HepG2 (cell line): ENCODE results near the gene SGMS1. TPM values are rescaled to one million over a fixed set of nuclear protein-coding genes. Genes with fewer than 3 reads are reported as not detected.

ENCODE experiments used
- AFF4 ChIP-seq: sonication (generic); formaldehyde crosslinking; IDR thresholded peaks from 2 replicates; pipeline ENCODE4 v1.4.0; 2020; ENCODE audit warnings: missing genetic modification reagents
- EZH2 ChIP-seq: conservative IDR thresholded peaks from 2 replicates; pipeline ENCODE4 v1.6.1; 2012; ENCODE audit warnings: mild to moderate bottlenecking, low read depth, low read length, moderate library complexity
- FOXJ3 ChIP-seq: sonication (generic); formaldehyde crosslinking; IDR thresholded peaks from 2 replicates; pipeline ENCODE4 v1.4.0; 2020; ENCODE audit warnings: missing genetic modification reagents, mild to moderate bottlenecking, borderline replicate concordance
- HIVEP1 ChIP-seq: sonication (generic); formaldehyde crosslinking; IDR thresholded peaks from 2 replicates; pipeline ENCODE4 v1.4.0; 2020; ENCODE audit warnings: mild to moderate bottlenecking, missing genetic modification reagents
- IRF2 ChIP-seq: IDR thresholded peaks from 2 replicates; pipeline ENCODE4 v1.6.1; 2018; ENCODE audit warnings: missing genetic modification reagents, missing compliant biosample characterization
- JUND ChIP-seq: sonication (generic); formaldehyde crosslinking; IDR thresholded peaks from 2 replicates; pipeline ENCODE4 v1.8.0; 2022; ENCODE audit warnings: mild to moderate bottlenecking, missing genetic modification reagents
- MNT ChIP-seq: fragments of 450-650 bp; IDR thresholded peaks from 2 replicates; pipeline ENCODE4 v1.6.1; 2016
- MXD1 ChIP-seq: sonication (generic); formaldehyde crosslinking; IDR thresholded peaks from 2 replicates; pipeline ENCODE4 v1.4.0; 2020; ENCODE audit warnings: mild to moderate bottlenecking, missing genetic modification reagents
- RBAK ChIP-seq: sonication (generic); formaldehyde crosslinking; IDR thresholded peaks from 2 replicates; pipeline ENCODE4 v1.5.1; 2020; ENCODE audit warnings: mild to moderate bottlenecking, missing genetic modification reagents
- RELA ChIP-seq: sonication (generic); formaldehyde crosslinking; IDR thresholded peaks from 2 replicates; pipeline ENCODE4 v1.4.0; 2020; ENCODE audit warnings: missing genetic modification reagents
- SYNCRIP ChIP-seq: fragments of 200-400 bp; formaldehyde crosslinking; IDR thresholded peaks from 2 replicates; pipeline ENCODE4 v1.6.1; 2018; ENCODE audit warnings: mild to moderate bottlenecking, low read depth, low read length; ENCODE audit not compliant: insufficient read depth
- TBP ChIP-seq: sonication (generic); formaldehyde crosslinking; IDR thresholded peaks from 2 replicates; pipeline ENCODE4 v1.5.0; 2020; ENCODE audit warnings: missing genetic modification reagents
- TRAFD1 ChIP-seq: sonication (generic); formaldehyde crosslinking; IDR thresholded peaks from 2 replicates; pipeline ENCODE4 v1.5.1; 2020; ENCODE audit warnings: missing genetic modification reagents, mild to moderate bottlenecking, borderline replicate concordance
- ZNF138 ChIP-seq: sonication (generic); formaldehyde crosslinking; IDR thresholded peaks from 2 replicates; pipeline ENCODE4 v1.5.0; 2020; ENCODE audit warnings: mild to moderate bottlenecking, low read depth, missing genetic modification reagents
- ZNF563 ChIP-seq: sonication (generic); formaldehyde crosslinking; IDR thresholded peaks from 2 replicates; pipeline ENCODE4 v1.8.0; 2022; ENCODE audit warnings: mild to moderate bottlenecking, moderate library complexity, missing genetic modification reagents
- polyA plus RNA-seq, 8 experiments: library from polyadenylated mRNA; depleted of rRNA in 3 of 8; stranded (reverse) in 7 of 8; unstranded in 1 of 8; fragments of >200 nt; fragmentation: Illumina TruSeq in 4 of 8; extraction: Trizol in 4 of 8; gene quantifications; 2 replicates each; pipeline versions ENCODE4 v1.2.1 to v1.2.3, GENCODE V29; 2011 to 2016; ENCODE audit warnings: low read depth in 4 of 8, missing spikeins in 1 of 8, mixed read lengths in 1 of 8; ENCODE audit not compliant: insufficient read depth in 1 of 8
- total RNA-seq, 5 experiments: library from RNA; depleted of rRNA; stranded (reverse); fragments of >200 nt; fragmentation: Illumina TruSeq; extraction: Trizol; gene quantifications; 2 replicates each; pipeline ENCODE4 v1.2.3, GENCODE V29; 2016; ENCODE audit warnings: low read depth in 1 of 5
- TF ChIP-seq, protein P1 (sequence below): sonication (generic); formaldehyde crosslinking; IDR thresholded peaks from 2 replicates; pipeline ENCODE4 v1.4.0; 2020; ENCODE audit warnings: low read depth, missing genetic modification reagents
- TF ChIP-seq, protein P2 (sequence below): conservative IDR thresholded peaks from 2 replicates; pipeline ENCODE4 v1.6.1; 2018; ENCODE audit warnings: missing genetic modification reagents

SGMS1 gene
- total and polyA plus RNA-seq, 2 of the 13 experiments (the other 11 are each of a cell fraction or from before 2014, with no cell fraction given): 6.5 to 15.1 TPM

DNA sequence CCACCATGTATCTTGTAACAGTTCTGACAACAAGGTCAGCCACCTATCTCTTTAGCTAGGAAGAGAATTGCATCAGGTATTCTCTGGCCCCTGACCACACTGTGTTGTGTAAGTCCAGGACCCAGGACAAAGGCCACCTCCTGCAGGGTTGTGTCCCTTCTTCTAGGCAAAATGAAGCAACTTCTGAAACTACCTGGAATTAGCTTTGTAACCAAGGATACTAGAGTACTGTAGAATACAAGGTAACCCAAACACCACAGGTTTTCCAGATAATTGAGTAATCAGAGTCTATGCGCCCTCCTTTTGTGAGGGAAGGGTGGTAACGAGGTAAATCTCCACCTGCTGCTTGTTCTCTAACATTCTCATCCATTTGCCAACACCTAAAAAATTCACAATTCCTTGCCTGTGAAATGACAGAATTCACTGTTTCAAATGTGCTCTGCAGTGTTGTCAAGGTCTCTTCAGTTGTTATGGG lies 51.7 kb downstream of the SGMS1 start (continued):
- no peak for TF ChIP-seq TRAFD1 (CRISPR knock-in tag)
- TF ChIP-seq RELA (CRISPR knock-in tag): no peak
- no peak for TF ChIP-seq TBP (CRISPR knock-in tag)
- TF ChIP-seq MNT: no peak
- TF ChIP-seq JUND (CRISPR knock-in tag): peak; percentile 64; the same call in 1 of the 2 replicates
- peak; percentile 84; the same call in 1 of the 2 replicates for TF ChIP-seq FOXJ3 (CRISPR knock-in tag)
- TF ChIP-seq AFF4 (CRISPR knock-in tag): no peak
- peak; percentile 78 for TF ChIP-seq IRF2 (CRISPR knock-in tag)
- no peak for TF ChIP-seq ZNF563
- TF ChIP-seq, protein P1, sequence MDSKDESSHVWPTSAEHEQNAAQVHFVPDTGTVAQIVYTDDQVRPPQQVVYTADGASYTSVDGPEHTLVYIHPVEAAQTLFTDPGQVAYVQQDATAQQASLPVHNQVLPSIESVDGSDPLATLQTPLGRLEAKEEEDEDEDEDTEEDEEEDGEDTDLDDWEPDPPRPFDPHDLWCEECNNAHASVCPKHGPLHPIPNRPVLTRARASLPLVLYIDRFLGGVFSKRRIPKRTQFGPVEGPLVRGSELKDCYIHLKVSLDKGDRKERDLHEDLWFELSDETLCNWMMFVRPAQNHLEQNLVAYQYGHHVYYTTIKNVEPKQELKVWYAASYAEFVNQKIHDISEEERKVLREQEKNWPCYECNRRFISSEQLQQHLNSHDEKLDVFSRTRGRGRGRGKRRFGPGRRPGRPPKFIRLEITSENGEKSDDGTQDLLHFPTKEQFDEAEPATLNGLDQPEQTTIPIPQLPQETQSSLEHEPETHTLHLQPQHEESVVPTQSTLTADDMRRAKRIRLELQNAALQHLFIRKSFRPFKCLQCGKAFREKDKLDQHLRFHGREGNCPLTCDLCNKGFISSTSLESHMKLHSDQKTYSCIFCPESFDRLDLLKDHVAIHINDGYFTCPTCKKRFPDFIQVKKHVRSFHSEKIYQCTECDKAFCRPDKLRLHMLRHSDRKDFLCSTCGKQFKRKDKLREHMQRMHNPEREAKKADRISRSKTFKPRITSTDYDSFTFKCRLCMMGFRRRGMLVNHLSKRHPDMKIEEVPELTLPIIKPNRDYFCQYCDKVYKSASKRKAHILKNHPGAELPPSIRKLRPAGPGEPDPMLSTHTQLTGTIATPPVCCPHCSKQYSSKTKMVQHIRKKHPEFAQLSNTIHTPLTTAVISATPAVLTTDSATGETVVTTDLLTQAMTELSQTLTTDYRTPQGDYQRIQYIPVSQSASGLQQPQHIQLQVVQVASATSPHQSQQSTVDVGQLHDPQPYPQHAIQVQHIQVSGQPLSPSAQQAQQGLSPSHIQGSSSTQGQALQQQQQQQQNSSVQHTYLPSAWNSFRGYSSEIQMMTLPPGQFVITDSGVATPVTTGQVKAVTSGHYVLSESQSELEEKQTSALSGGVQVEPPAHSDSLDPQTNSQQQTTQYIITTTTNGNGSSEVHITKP (CRISPR knock-in tag): no peak
- TF ChIP-seq, protein P2, sequence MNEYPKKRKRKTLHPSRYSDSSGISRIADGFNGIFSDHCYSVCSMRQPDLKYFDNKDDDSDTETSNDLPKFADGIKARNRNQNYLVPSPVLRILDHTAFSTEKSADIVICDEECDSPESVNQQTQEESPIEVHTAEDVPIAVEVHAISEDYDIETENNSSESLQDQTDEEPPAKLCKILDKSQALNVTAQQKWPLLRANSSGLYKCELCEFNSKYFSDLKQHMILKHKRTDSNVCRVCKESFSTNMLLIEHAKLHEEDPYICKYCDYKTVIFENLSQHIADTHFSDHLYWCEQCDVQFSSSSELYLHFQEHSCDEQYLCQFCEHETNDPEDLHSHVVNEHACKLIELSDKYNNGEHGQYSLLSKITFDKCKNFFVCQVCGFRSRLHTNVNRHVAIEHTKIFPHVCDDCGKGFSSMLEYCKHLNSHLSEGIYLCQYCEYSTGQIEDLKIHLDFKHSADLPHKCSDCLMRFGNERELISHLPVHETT (CRISPR knock-in tag): no peak
- TF ChIP-seq ZNF138 (CRISPR knock-in tag): no peak
- TF ChIP-seq SYNCRIP: no peak
- TF ChIP-seq MXD1: no peak
- no peak for TF ChIP-seq EZH2
- no peak for TF ChIP-seq RBAK (CRISPR knock-in tag)
- no peak for TF ChIP-seq HIVEP1
